NCI-H510A treated with DMSO at 0.1 percent for 48 hours (cell line): ENCODE data around the gene KIRREL3.

Source experiments
- DNase-seq: peaks from one replicate; lab custom pipeline; 2025; lab: John Stamatoyannopoulos, UW

The KIRREL3 gene

GRCh38 chr11:126704096-126704495 lies 296.5 kb downstream of the KIRREL3 start:
- no peak for DNase-seq

GRCh38 chr11:126703662-126704061 lies 296.9 kb downstream of the KIRREL3 start:
- DNase-seq = no peak

GRCh38 chr11:126702987-126703386 lies 297.6 kb downstream of the KIRREL3 start:
- no peak for DNase-seq

GRCh38 chr11:126702165-126702720 lies 298.3 kb downstream of the KIRREL3 start:
- no peak for DNase-seq

DNA sequence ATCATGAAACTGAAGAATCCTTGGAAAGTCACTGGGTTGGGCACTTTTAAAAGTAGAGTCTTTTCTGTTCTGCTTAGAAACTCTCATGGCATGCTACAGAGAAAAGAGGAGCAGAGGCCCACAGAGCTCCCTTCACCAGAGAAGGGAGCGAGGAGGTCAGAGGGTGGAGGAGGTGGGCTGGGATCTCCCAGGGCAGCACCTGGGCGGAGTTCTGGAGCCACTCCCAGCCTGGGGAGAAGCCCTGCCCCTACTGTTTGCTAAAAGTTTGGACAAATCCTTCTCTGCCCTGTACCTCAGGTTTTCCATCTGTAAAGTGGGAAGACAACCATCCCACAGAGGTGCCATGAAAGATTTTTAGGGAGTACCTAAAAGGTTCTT lies 299.1 kb downstream of the KIRREL3 start:
- DNase-seq = no peak

GRCh38 chr11:126700768-126701519 lies 299.6 kb downstream of the KIRREL3 start:
- DNase-seq = no peak

DNA sequence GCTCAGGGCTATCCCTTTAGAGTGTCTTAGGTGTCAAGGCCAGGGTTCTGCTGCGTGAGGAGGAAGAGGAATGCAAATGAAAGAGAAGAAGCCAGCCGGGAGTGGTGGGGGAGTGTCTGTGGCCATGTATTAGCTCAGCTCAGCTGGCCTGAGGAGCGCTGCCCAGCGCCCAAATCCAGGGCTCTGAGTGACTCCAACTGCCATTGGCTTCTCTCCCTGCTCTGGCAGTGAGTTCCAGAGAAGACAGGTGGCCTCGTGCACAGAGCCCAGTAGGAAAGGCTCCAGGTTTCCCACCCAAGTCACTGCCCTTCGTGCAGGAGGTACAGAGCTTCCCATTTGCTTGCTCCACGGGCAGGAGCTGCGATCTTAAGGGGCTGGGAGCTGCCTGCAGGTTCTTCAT lies 302.0 kb downstream of the KIRREL3 start:
- no peak for DNase-seq

DNA sequence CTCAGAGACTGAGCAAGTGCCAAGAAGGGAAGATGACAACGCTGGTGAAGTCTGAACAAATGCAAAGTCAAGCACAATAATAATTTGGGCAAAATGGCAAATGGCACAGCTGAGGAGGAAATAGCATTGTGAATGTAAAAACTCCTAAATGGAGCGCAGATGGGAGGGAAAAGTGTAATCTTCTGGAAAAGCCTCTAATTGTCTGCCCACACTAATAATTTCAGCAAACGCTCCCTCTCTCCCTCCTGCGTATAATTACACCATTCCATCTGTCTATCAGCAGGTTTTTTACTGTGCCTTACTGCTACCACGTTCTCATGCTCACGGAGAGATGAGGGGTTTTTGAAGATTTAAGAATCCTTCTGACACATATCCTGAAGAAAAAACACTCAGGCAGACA lies 302.6 kb downstream of the KIRREL3 start:
- DNase-seq = no peak

GRCh38 chr11:126696982-126697381 lies 303.6 kb downstream of the KIRREL3 start:
- DNase-seq = no peak

GRCh38 chr11:126695293-126695692 lies 305.3 kb downstream of the KIRREL3 start:
- DNase-seq = no peak

GRCh38 chr11:126694065-126694625 lies 306.4 kb downstream of the KIRREL3 start:
- DNase-seq = no peak

GRCh38 chr11:126687477-126687876 lies 313.1 kb downstream of the KIRREL3 start:
- DNase-seq = no peak

DNA sequence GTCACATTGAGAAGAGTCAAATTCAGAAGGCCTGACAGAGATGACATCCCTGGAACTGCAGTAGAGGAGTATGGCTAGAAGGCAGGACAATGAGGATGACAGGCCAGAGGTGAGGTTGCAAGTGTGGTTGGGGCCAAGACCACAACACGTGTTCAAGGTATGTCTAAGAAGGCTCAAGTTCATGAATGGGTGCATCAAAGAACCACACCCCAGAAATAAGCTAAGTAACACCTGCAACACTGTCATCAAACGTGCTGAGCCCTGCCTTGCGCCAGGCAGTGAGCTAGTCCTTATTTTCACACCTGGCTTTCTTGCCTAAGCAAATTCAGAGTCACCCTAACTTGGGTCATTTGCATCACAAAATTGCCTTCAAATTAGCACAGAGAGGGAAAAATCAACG lies 313.6 kb downstream of the KIRREL3 start:
- DNase-seq = no peak

GRCh38 chr11:126683766-126684728 lies 316.5 kb downstream of the KIRREL3 start:
- no peak for DNase-seq

- DNase-seq = no peak
These were observed 318.0 kb downstream of the KIRREL3 start for GRCh38 chr11:126682590-126682989.

GRCh38 chr11:126680700-126681099 lies 319.9 kb downstream of the KIRREL3 start:
- DNase-seq = no peak

GRCh38 chr11:126680131-126680530 lies 320.4 kb downstream of the KIRREL3 start:
- no peak for DNase-seq

DNA sequence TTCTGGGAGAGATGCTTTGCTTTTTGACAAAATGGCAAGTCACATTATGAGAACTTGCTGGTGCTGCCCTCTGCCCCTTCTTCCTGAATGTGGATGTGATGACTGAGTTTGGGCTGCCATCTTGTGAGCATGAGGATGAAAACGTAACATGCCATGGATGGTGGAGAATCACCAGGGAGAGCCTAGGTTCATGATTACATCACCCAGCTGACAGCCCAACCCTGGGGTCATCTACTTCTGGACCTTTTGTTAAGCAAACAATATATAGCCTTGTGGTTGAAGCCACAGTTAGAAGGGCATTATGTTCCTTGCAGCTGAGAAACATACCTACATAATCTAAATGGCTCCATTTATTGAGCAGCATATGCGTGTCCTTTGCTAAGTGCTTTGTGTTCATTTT lies 321.5 kb downstream of the KIRREL3 start:
- no peak for DNase-seq

DNA sequence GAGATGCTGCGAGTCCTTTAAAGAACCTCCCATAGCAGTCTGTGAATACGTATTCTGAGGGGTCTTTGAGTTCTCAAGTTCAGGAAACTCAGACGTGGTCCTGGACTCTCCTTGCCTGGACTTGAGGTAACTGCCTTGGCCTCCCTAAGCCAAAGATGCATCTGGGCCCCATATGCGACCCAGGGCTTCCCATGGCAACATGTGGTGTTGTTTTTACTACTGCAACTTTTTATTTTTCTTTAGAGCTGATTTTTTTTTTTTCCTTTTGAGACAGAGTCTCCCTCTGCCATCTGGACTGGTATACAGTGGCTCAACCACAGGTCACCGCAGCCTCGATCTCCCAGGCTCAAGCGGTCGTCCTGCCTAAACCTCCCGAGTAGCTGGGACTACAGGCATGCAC lies 324.0 kb downstream of the KIRREL3 start:
- no peak for DNase-seq

DNA sequence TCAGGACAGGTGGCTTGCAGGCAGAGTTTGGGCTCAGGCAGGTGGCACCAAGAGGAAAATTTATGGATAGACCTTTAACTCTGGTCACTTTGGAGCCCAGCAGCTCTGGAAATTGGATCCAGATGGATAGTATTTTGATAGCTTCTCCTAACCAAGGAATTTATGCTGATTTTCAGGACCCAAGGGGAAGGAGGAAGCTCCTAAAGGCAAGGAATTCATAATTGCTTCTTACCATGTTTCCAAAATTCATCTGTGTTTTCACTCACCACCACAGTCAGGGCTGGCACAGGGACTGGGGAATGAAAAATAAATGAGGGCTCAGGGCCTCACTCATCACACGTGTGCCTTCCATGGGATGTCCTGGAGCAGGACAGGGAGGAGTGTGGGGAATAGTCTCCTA lies 327.3 kb downstream of the KIRREL3 start:
- DNase-seq = no peak

GRCh38 chr11:126669416-126669815 lies 331.2 kb downstream of the KIRREL3 start:
- DNase-seq = no peak

- DNase-seq = no peak
These were observed 335.9 kb downstream of the KIRREL3 start for GRCh38 chr11:126664643-126665042.
